Activated CD4-positive, alpha-beta T cell treated with anti-CD3 and anti-CD28 coated beads, Interleukin-2, amount 50 U/mL, for 1 hour (primary cell): ENCODE measurements around the gene FBXO30.

Experiments
- DNase-seq: peaks from one replicate; pipeline ENCODE4 v3.0.0-alpha.2; 2020

The FBXO30 gene

DNA sequence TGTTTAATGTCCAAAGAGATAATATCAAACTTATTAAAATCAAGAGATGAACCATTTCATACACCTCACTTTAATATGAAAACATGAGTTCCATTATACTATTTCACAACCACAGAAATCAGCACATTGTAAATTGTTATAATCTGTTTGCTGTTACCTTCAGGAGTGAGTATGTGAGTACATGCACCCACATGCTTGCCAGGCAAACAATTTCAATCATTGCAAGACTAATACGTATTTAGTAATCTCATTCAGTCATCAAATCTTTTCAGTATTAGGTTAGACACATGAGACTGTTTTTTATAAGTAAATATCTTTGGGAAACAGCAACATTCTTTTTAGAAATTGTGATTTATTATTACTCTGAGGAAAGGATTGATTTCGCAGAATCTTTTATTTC, 70.0 kb downstream of the FBXO30 start:
- DNase-seq = no peak
